HepG2 (cell line): ENCODE measurements around the gene NKAIN4. TPM values are rescaled to one million over a fixed set of nuclear protein-coding genes. Genes with fewer than 3 reads are reported as not detected.
A peak's percentile ranks its signal among the peaks of the same experiment; 100 is the strongest.

ENCODE experiments used
- ATF3 ChIP-seq: sonication (generic); formaldehyde crosslinking; IDR thresholded peaks from 2 replicates; pipeline ENCODE4 v1.4.0; 2020; ENCODE audit warnings: missing genetic modification reagents
- CEBPZ ChIP-seq: IDR thresholded peaks from 2 replicates; pipeline ENCODE4 v1.6.1; 2012; ENCODE audit warnings: low read length, improper control_type of control experiment
- DNMT3B ChIP-seq: conservative IDR thresholded peaks from 2 replicates; pipeline ENCODE4 v1.6.1; 2016; ENCODE audit warnings: missing biosample characterization, control low read depth
- ISX ChIP-seq: sonication (generic); formaldehyde crosslinking; conservative IDR thresholded peaks from 2 replicates; pipeline ENCODE4 v1.5.0; 2020; ENCODE audit warnings: missing genetic modification reagents
- KDM6A ChIP-seq: IDR thresholded peaks from 2 replicates; pipeline ENCODE4 v1.6.1; 2016; ENCODE audit warnings: low read depth
- MLLT10 ChIP-seq: sonication (generic); formaldehyde crosslinking; IDR thresholded peaks from 2 replicates; pipeline ENCODE4 v1.4.0; 2020; ENCODE audit warnings: missing genetic modification reagents
- PCBP2 ChIP-seq: fragments of 200-400 bp; formaldehyde crosslinking; optimal IDR thresholded peaks from 2 replicates; pipeline ENCODE3; 2018; ENCODE audit warnings: low read length, low read depth; ENCODE audit not compliant: poor library complexity, severe bottlenecking
- RFXANK ChIP-seq: IDR thresholded peaks from 2 replicates; pipeline ENCODE4 v1.6.1; 2016
- SMYD3 ChIP-seq: sonication (generic); formaldehyde crosslinking; IDR thresholded peaks from 2 replicates; pipeline ENCODE4 v1.8.1; 2023; ENCODE audit warnings: mild to moderate bottlenecking, missing genetic modification reagents
- SSRP1 ChIP-seq: IDR thresholded peaks from 2 replicates; pipeline ENCODE4 v1.6.1; 2016; ENCODE audit warnings: control low read depth
- WIZ ChIP-seq: sonication (generic); formaldehyde crosslinking; IDR thresholded peaks from 2 replicates; pipeline ENCODE4 v1.5.1; 2020; ENCODE audit warnings: mild to moderate bottlenecking, missing genetic modification reagents
- ZBTB1 ChIP-seq: sonication (generic); formaldehyde crosslinking; IDR thresholded peaks from 2 replicates; pipeline ENCODE4 v1.4.0; 2020; ENCODE audit warnings: missing genetic modification reagents, borderline replicate concordance
- ZBTB33 ChIP-seq: sonication (generic); formaldehyde crosslinking; IDR thresholded peaks from 2 replicates; pipeline ENCODE4 v1.4.0; 2020; ENCODE audit warnings: missing genetic modification reagents
- ZBTB4 ChIP-seq: sonication (generic); formaldehyde crosslinking; IDR thresholded peaks from 2 replicates; pipeline ENCODE4 v1.4.0; 2020; ENCODE audit warnings: missing genetic modification reagents, mild to moderate bottlenecking, borderline replicate concordance
- ZNF275 ChIP-seq: sonication (generic); formaldehyde crosslinking; IDR thresholded peaks from 2 replicates; pipeline ENCODE4 v1.8.0; 2022; ENCODE audit warnings: missing genetic modification reagents, mild to moderate bottlenecking, inconsistent platforms, borderline replicate concordance
- ZNF326 ChIP-seq: sonication (generic); formaldehyde crosslinking; IDR thresholded peaks from 2 replicates; pipeline ENCODE4 v1.4.0; 2020; ENCODE audit warnings: missing genetic modification reagents, borderline replicate concordance
- ZNF460 ChIP-seq: sonication (generic); formaldehyde crosslinking; IDR thresholded peaks from 2 replicates; pipeline ENCODE4 v1.5.1; 2020; ENCODE audit warnings: missing genetic modification reagents, mild to moderate bottlenecking, borderline replicate concordance
- ZNF562 ChIP-seq: sonication (generic); formaldehyde crosslinking; IDR thresholded peaks from 2 replicates; pipeline ENCODE4 v1.8.0; 2022; ENCODE audit warnings: missing genetic modification reagents, borderline replicate concordance
- ZNF720 ChIP-seq: sonication (generic); formaldehyde crosslinking; IDR thresholded peaks from 2 replicates; pipeline ENCODE4 v1.4.0; 2020; ENCODE audit warnings: missing genetic modification reagents
- ZNF792 ChIP-seq: IDR thresholded peaks from 2 replicates; pipeline ENCODE4 v1.6.1; 2016
- polyA plus RNA-seq, 8 experiments: library from polyadenylated mRNA; depleted of rRNA in 3 of 8; stranded (reverse) in 7 of 8; unstranded in 1 of 8; fragments of >200 nt; fragmentation: Illumina TruSeq in 4 of 8; extraction: Trizol in 4 of 8; gene quantifications; 2 replicates each; pipeline versions ENCODE4 v1.2.1 to v1.2.3, GENCODE V29; 2011 to 2016; ENCODE audit warnings: low read depth in 4 of 8, missing spikeins in 1 of 8, mixed read lengths in 1 of 8; ENCODE audit not compliant: insufficient read depth in 1 of 8
- total RNA-seq, 5 experiments: library from RNA; depleted of rRNA; stranded (reverse); fragments of >200 nt; fragmentation: Illumina TruSeq; extraction: Trizol; gene quantifications; 2 replicates each; pipeline ENCODE4 v1.2.3, GENCODE V29; 2016; ENCODE audit warnings: low read depth in 1 of 5

Gene NKAIN4
- total and polyA plus RNA-seq, 2 of the 13 experiments (the other 11 are each of a cell fraction or from before 2014, with no cell fraction given), result not detected

- TF ChIP-seq ZNF275 (CRISPR knock-in tag) (peak; percentile 35; the same call in 1 of the 2 replicates), ZNF326 (no peak), ZNF562 (CRISPR knock-in tag) (no peak), RFXANK (CRISPR knock-in tag) (no peak), ZBTB1 (CRISPR knock-in tag) (no peak), ZNF460 (CRISPR knock-in tag) (no peak), ZBTB4 (CRISPR knock-in tag) (no peak), CEBPZ (no peak), ZBTB33 (CRISPR knock-in tag) (peak; percentile 38; the same call in 1 of the 2 replicates), SMYD3 (CRISPR knock-in tag) (no peak), ZNF720 (no peak), ISX (no peak), ZNF792 (CRISPR knock-in tag) (peak; percentile 93), MLLT10 (no peak), PCBP2 (no peak), DNMT3B (no peak), KDM6A (CRISPR knock-in tag) (no peak), ATF3 (CRISPR knock-in tag) (0 out of 2 replicates have a peak, but pooled peaks have one; percentile 31), WIZ (CRISPR knock-in tag) (peak; percentile 60; the same call in 1 of the 2 replicates), SSRP1 (CRISPR knock-in tag) (no peak)
These were observed 18.1 kb upstream of the NKAIN4 start, which contains the start of gene ARFGAP1 (continued) for GRCh38 chr20:63272105-63273058.
